ENCODE data around the gene EDIL3.

GRCh38 chr5:83899326-83899970, 485.2 kb downstream of the EDIL3 start:
- no peak for TF ChIP-seq CEBPB (IDR thresholded peaks at IDR 0.05; ENCODE audit: low read depth)
- TF ChIP-seq EGR1 (IDR thresholded peaks at IDR 0.05; ENCODE audit: low read depth): no peak
- TF ChIP-seq EZH2 (IDR thresholded peaks at IDR 0.05): no peak
- no peak for TF ChIP-seq CTCF (IDR thresholded peaks at IDR 0.05 in 2 of 3, conservative IDR thresholded peaks at IDR 0.05 in 1 of 3; ENCODE audit: borderline replicate concordance in 1 of 3, insufficient read depth in 1 of 3, low read depth in 2 of 3, low read length in 2 of 3)
- TF ChIP-seq POLR2AphosphoS5 (IDR thresholded peaks at IDR 0.05; ENCODE audit: low read depth, low read length): no peak
- TF ChIP-seq MAX (IDR thresholded peaks at IDR 0.05): no peak
- TF ChIP-seq EZH2phosphoT487 (IDR thresholded peaks at IDR 0.05; ENCODE audit: borderline replicate concordance): no peak
- TF ChIP-seq REST (IDR thresholded peaks at IDR 0.05; ENCODE audit: low read depth): no peak
- no peak for TF ChIP-seq POLR2A (IDR thresholded peaks at IDR 0.05; ENCODE audit: borderline replicate concordance, extremely low read depth, insufficient read depth, insufficient read length)
- no peak for TF ChIP-seq SIN3A (IDR thresholded peaks at IDR 0.05; ENCODE audit: low read depth)

All from HCT116 (cell line).